Measurements from ENCODE around the gene APCDD1. TPM values are rescaled to one million over a fixed set of nuclear protein-coding genes. Genes with fewer than 3 reads are reported as not detected.
A peak's percentile ranks its signal among the peaks of the same experiment; 100 is the strongest.

APCDD1 gene
- total and polyA plus RNA-seq, 2 experiments from 2014 or later: 30.8 to 51.2 TPM

GRCh38 chr18:10421859-10422258, 32.6 kb upstream of the APCDD1 start:
- H3K9me3 ChIP-seq (ENCODE audit: low read depth): no peaks in the 10 kb centered on the region
- no peaks in the 10 kb centered on the region for H3K36me3 ChIP-seq
- no peaks in the 10 kb centered on the region for H3K27me3 ChIP-seq
- DNase-seq (ENCODE audit: low read depth in 1 of 2, low spot score in 1 of 2): peak in 1 of 2 donors; percentile 71
- H3K4me3 ChIP-seq: no peak overlapping the region
- H3K27ac ChIP-seq: no peak overlapping the region
- TF ChIP-seq, protein P1, sequence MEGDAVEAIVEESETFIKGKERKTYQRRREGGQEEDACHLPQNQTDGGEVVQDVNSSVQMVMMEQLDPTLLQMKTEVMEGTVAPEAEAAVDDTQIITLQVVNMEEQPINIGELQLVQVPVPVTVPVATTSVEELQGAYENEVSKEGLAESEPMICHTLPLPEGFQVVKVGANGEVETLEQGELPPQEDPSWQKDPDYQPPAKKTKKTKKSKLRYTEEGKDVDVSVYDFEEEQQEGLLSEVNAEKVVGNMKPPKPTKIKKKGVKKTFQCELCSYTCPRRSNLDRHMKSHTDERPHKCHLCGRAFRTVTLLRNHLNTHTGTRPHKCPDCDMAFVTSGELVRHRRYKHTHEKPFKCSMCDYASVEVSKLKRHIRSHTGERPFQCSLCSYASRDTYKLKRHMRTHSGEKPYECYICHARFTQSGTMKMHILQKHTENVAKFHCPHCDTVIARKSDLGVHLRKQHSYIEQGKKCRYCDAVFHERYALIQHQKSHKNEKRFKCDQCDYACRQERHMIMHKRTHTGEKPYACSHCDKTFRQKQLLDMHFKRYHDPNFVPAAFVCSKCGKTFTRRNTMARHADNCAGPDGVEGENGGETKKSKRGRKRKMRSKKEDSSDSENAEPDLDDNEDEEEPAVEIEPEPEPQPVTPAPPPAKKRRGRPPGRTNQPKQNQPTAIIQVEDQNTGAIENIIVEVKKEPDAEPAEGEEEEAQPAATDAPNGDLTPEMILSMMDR (IDR thresholded peaks at IDR 0.05; ENCODE audit: low read depth, low read length): no peak
- no peaks in the 10 kb centered on the region for H3K4me1 ChIP-seq (ENCODE audit: low read depth)

DNA sequence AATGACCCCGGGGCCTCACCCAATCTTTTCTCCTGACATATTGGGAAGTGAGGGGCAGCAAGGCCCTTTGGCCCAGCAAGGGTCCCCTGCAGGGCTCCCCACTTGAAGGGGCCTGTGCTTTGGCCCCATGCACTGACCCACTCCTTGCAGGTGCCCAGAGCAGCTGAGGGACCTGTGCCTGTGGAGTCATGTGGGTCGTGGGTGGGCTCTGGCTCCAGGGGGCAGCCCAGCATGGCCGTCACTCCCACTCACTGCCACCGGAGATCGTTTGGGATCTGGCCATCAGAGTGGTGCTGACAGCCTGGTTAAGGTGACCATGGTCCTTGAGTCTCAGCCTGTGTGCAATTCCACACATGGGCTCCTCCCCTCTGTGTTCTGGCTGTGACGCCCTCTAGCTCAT, 31.7 kb upstream of the APCDD1 start:
- H3K9me3 ChIP-seq (ENCODE audit: low read depth): no peaks in the 10 kb centered on the region
- no peak for DNase-seq (ENCODE audit: low read depth in 1 of 2, low spot score in 1 of 2)
- TF ChIP-seq, protein P1 (IDR thresholded peaks at IDR 0.05; ENCODE audit: low read depth, low read length): no peak
- no peaks in the 10 kb centered on the region for H3K4me1 ChIP-seq (ENCODE audit: low read depth)
- no peaks in the 10 kb centered on the region for H3K27me3 ChIP-seq
- H3K27ac ChIP-seq: no peak overlapping the region
- no peak overlapping the region for H3K4me3 ChIP-seq
- no peaks in the 10 kb centered on the region for H3K36me3 ChIP-seq

- TF ChIP-seq, protein P1 (IDR thresholded peaks at IDR 0.05; ENCODE audit: low read depth, low read length): no peak
- H3K27ac ChIP-seq: no peak overlapping the region
- H3K36me3 ChIP-seq: no peaks in the 10 kb centered on the region
- no peaks in the 10 kb centered on the region for H3K9me3 ChIP-seq (ENCODE audit: low read depth)
- H3K4me1 ChIP-seq (ENCODE audit: low read depth): no peaks in the 10 kb centered on the region
- no peaks in the 10 kb centered on the region for H3K27me3 ChIP-seq
- peak in 1 of 2 donors; percentile 58 for DNase-seq (ENCODE audit: low read depth in 1 of 2, low spot score in 1 of 2)
- no peak overlapping the region for H3K4me3 ChIP-seq
Measured at GRCh38 chr18:10424585-10425307, 29.7 kb upstream of the APCDD1 start.

DNA sequence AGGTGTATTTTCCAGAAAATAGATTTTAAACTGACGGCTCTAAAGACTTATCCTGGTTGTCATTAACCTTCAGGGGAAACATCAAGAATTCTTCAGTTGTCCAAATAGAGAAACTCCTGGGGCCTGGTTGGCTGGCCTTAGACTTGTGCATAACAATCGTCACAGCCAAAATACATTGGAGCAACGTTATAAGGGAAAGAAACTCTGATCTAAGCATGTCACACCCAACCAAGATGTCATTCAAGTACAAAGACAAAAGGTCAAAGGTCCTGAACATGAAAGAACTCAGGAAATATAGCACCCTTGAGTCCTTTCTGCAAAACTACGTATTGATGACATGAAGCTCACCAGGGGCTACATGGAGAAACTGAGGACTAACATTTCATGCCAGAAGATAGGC, 23.8 kb upstream of the APCDD1 start:
- Histone ChIP-seq H3K36me3 (no peaks in the 10 kb centered on the region), H3K9me3 (ENCODE audit: low read depth) (no peaks in the 10 kb centered on the region), H3K27me3 (no peaks in the 10 kb centered on the region), H3K27ac (no peak overlapping the region), H3K4me3 (no peak overlapping the region), H3K4me1 (ENCODE audit: low read depth) (no peaks in the 10 kb centered on the region)
- TF ChIP-seq, protein P1 (IDR thresholded peaks at IDR 0.05; ENCODE audit: low read depth, low read length): no peak
- no peak for DNase-seq (ENCODE audit: low read depth in 1 of 2, low spot score in 1 of 2)

GRCh38 chr18:10431680-10432079, 22.8 kb upstream of the APCDD1 start:
- Histone ChIP-seq H3K9me3 (ENCODE audit: low read depth) (no peaks in the 10 kb centered on the region), H3K36me3 (no peaks in the 10 kb centered on the region), H3K27ac (no peak overlapping the region), H3K4me3 (no peak overlapping the region), H3K4me1 (ENCODE audit: low read depth) (no peaks in the 10 kb centered on the region), H3K27me3 (no peaks in the 10 kb centered on the region)
- TF ChIP-seq, protein P1 (IDR thresholded peaks at IDR 0.05; ENCODE audit: low read depth, low read length): no peak
- DNase-seq (ENCODE audit: low read depth in 1 of 2, low spot score in 1 of 2): no peak
